Measurements from ENCODE around the gene ENDOV. TPM values are rescaled to one million over a fixed set of nuclear protein-coding genes. Genes with fewer than 3 reads are reported as not detected.

ENDOV gene
- total and polyA plus RNA-seq, 4 donors = 5.7 to 11.9 (median 8.3) TPM

- Histone ChIP-seq H3K27ac (ENCODE audit: low read depth in 1 of 2, low read length in 2 of 2) (peak overlapping the region; percentile 96 to 97), H3K9me3 (ENCODE audit: control insufficient read depth in 4 of 4, low read length in 3 of 4) (no peaks in the 10 kb centered on the region), H3K36me3 (ENCODE audit: control insufficient read depth in 4 of 4, insufficient read depth in 3 of 4, low read depth in 1 of 4, low read length in 3 of 4) (no peaks in the 10 kb centered on the region), H3K4me1 (ENCODE audit: control insufficient read depth in 4 of 4, insufficient read depth in 4 of 4, low read length in 3 of 4) (peaks cover 4 to 14% (median 13%) of the 10 kb centered on the region in 4 donors), H3K27me3 (ENCODE audit: control insufficient read depth in 4 of 4, insufficient read depth in 4 of 4, low read length in 3 of 4) (no peaks in the 10 kb centered on the region), H3K4me3 (ENCODE audit: low read depth in 1 of 3, low read length in 3 of 3) (peak overlapping the region; percentile 85 to 92 (median 90)), H3K9ac (ENCODE audit: low read depth in 1 of 2, low read length in 2 of 2) (peak overlapping the region; percentile 31 to 70)
- WGBS = 5% methylated on average over 20 of the region's 20 CpGs
- DNase-seq (ENCODE audit: low spot score) = no peak
- no peak for TF ChIP-seq CTCF (IDR thresholded peaks at IDR 0.05; ENCODE audit: low read depth, low read length, missing input control)
- no peak for TF ChIP-seq RAD21 (IDR thresholded peaks at IDR 0.05)
- TF ChIP-seq TAF1 (conservative IDR thresholded peaks at IDR 0.05) = peak; percentile 30
Observed at GRCh38 chr17:80455336-80455710, 40.4 kb downstream of the ENDOV start.

- no peaks in the 10 kb centered on the region for H3K27me3 ChIP-seq (ENCODE audit: control insufficient read depth in 4 of 4, insufficient read depth in 4 of 4, low read length in 3 of 4)
- H3K4me1 ChIP-seq (ENCODE audit: control insufficient read depth in 4 of 4, insufficient read depth in 4 of 4, low read length in 3 of 4) = peaks cover 4 to 14% (median 13%) of the 10 kb centered on the region in 4 donors
- no peak overlapping the region for H3K4me3 ChIP-seq (ENCODE audit: low read depth in 1 of 3, low read length in 3 of 3)
- WGBS = 77% methylated on average over 4 of the region's 4 CpGs
- peak overlapping the region in 1 of 2 donors; percentile 70 for H3K9ac ChIP-seq (ENCODE audit: low read depth in 1 of 2, low read length in 2 of 2)
- no peaks in the 10 kb centered on the region for H3K9me3 ChIP-seq (ENCODE audit: control insufficient read depth in 4 of 4, low read length in 3 of 4)
- H3K27ac ChIP-seq (ENCODE audit: low read depth in 1 of 2, low read length in 2 of 2) = no peak overlapping the region
- H3K36me3 ChIP-seq (ENCODE audit: control insufficient read depth in 4 of 4, insufficient read depth in 3 of 4, low read depth in 1 of 4, low read length in 3 of 4) = no peaks in the 10 kb centered on the region
- TF ChIP-seq ZBTB33 (IDR thresholded peaks at IDR 0.05) = no peak
- TF ChIP-seq EGR1 (IDR thresholded peaks at IDR 0.05; ENCODE audit: low read depth in 2 of 2) = no peak
- no peak for TF ChIP-seq YY1 (IDR thresholded peaks at IDR 0.05)
- no peak for TF ChIP-seq TAF1 (conservative IDR thresholded peaks at IDR 0.05)
- DNase-seq (ENCODE audit: low spot score) = no peak
Observed at GRCh38 chr17:80455784-80456183, 40.8 kb downstream of the ENDOV start.

GRCh38 chr17:80456465-80457235 lies 41.7 kb downstream of the ENDOV start:
- no peak overlapping the region for H3K4me3 ChIP-seq (ENCODE audit: low read depth in 1 of 3, low read length in 3 of 3)
- no peak overlapping the region for H3K27ac ChIP-seq (ENCODE audit: low read depth in 1 of 2, low read length in 2 of 2)
- H3K9ac ChIP-seq (ENCODE audit: low read depth in 1 of 2, low read length in 2 of 2) = no peak overlapping the region
- H3K9me3 ChIP-seq (ENCODE audit: control insufficient read depth in 4 of 4, low read length in 3 of 4) = no peaks in the 10 kb centered on the region
- WGBS = 66% methylated on average over 21 of the region's 21 CpGs
- peaks cover 4 to 14% (median 13%) of the 10 kb centered on the region in 4 donors for H3K4me1 ChIP-seq (ENCODE audit: control insufficient read depth in 4 of 4, insufficient read depth in 4 of 4, low read length in 3 of 4)
- TF ChIP-seq TAF1 (conservative IDR thresholded peaks at IDR 0.05) (no peak), CTCF (IDR thresholded peaks at IDR 0.05; ENCODE audit: low read depth, low read length, missing input control) (no peak)
- DNase-seq (ENCODE audit: low spot score) = no peak
- no peaks in the 10 kb centered on the region for H3K27me3 ChIP-seq (ENCODE audit: control insufficient read depth in 4 of 4, insufficient read depth in 4 of 4, low read length in 3 of 4)
- no peaks in the 10 kb centered on the region for H3K36me3 ChIP-seq (ENCODE audit: control insufficient read depth in 4 of 4, insufficient read depth in 3 of 4, low read depth in 1 of 4, low read length in 3 of 4)

Data from liver (tissue), 9 donors.